ENCODE measurements around the gene SPG7. TPM values are rescaled to one million over a fixed set of nuclear protein-coding genes. Genes with fewer than 3 reads are reported as not detected.
A peak's percentile ranks its signal among the peaks of the same experiment; 100 is the strongest.

The SPG7 gene
- total and polyA plus RNA-seq, 9 of the 15 experiments (the other 6 are each of a cell fraction or from before 2014, with no cell fraction given) = 5.8 to 89.1 (median 49.4) TPM

DNA sequence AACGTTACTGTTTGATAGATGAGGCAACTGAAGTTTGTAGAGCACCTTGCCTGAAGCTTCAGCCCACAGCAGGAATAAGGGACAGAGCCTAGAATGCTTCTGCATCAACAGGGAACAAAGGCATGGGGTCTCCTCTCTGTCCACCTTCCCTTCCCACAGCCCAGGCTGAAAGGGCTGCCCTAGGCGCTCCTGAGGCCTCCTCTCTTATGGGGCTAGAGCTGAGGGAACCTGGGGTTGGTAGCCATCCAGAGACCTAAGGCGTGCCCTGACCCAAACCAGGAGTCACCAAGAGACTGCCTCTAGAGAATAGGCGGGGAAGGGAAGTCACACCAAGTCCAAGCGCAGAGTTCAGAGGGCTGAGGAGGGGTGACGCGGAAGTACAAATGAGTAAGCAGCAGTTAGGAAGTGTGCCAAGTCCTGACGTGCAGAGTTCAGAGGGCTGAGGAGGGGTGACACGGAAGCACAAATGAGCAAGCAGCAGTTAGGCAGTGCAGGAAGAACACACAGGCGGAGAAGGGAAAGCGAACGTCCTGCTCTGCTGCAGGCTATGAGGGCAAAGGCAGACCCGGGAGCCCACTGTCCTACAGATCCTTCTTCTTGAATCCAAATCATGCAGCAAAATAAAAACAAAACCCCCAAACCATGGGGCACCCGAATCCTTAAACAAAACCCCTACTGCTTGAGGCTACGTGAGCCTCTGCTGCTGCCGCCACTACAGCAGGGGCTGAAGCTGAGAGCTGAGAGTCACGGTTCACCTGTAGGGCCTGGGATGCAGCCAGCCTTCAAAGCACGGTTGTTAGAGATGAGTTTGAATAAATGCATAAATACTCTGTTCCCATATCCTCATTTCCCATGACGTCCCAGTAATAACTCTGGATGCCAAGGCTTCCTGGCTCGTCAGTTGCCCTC, 2.7 kb upstream of the SPG7 start (continued):
- peak; percentile 14 for TF ChIP-seq FOS (IDR thresholded peaks at IDR 0.05; ENCODE audit: extremely low read depth, insufficient read length)
- TF ChIP-seq SIN3A (IDR thresholded peaks at IDR 0.05; ENCODE audit: borderline replicate concordance in 2 of 2, control insufficient read depth in 1 of 2, low read depth in 2 of 2, low read length in 2 of 2) = 0 out of 4 replicates have a peak, but pooled peaks of 1 of the 2 experiments have one; percentile 22
- no peak for TF ChIP-seq RBM15 (IDR thresholded peaks at IDR 0.05; ENCODE audit: insufficient read depth, low read length)
- no peak for TF ChIP-seq MYBL2 (IDR thresholded peaks at IDR 0.05; ENCODE audit: low read depth)
- TF ChIP-seq MYBL2 (CRISPR knock-in tag; IDR thresholded peaks at IDR 0.05; ENCODE audit: borderline replicate concordance) = no peak
- TF ChIP-seq XRCC4 (IDR thresholded peaks at IDR 0.05; ENCODE audit: extremely low read depth, insufficient read depth, insufficient read length) = no peak
- TF ChIP-seq CBFA2T2 (conservative IDR thresholded peaks at IDR 0.05) = no peak
- peak; percentile 91 for TF ChIP-seq GABPA (tag; conservative IDR thresholded peaks at IDR 0.05; ENCODE audit: low read depth)
- TF ChIP-seq ATF6 (CRISPR knock-in tag; IDR thresholded peaks at IDR 0.05) = no peak
- no peak for TF ChIP-seq NCOA2 (IDR thresholded peaks at IDR 0.05; ENCODE audit: partially characterized antibody in 2 of 2)
- TF ChIP-seq CBX8 (IDR thresholded peaks at IDR 0.05; ENCODE audit: borderline replicate concordance, extremely low read depth, low read depth, low read length, poor library complexity, severe bottlenecking) = no peak
- TF ChIP-seq CCAR2 (IDR thresholded peaks at IDR 0.05; ENCODE audit: low read depth, low read length) = no peak
- TF ChIP-seq EP300 (IDR thresholded peaks at IDR 0.05; ENCODE audit: low read length) = peak; percentile 61; the same call in 1 of the 2 replicates
- no peak for TF ChIP-seq ZBTB8A (IDR thresholded peaks at IDR 0.05; ENCODE audit: partially characterized antibody)
- TF ChIP-seq DNMT1 (IDR thresholded peaks at IDR 0.05) = no peak
- TF ChIP-seq, protein P1, sequence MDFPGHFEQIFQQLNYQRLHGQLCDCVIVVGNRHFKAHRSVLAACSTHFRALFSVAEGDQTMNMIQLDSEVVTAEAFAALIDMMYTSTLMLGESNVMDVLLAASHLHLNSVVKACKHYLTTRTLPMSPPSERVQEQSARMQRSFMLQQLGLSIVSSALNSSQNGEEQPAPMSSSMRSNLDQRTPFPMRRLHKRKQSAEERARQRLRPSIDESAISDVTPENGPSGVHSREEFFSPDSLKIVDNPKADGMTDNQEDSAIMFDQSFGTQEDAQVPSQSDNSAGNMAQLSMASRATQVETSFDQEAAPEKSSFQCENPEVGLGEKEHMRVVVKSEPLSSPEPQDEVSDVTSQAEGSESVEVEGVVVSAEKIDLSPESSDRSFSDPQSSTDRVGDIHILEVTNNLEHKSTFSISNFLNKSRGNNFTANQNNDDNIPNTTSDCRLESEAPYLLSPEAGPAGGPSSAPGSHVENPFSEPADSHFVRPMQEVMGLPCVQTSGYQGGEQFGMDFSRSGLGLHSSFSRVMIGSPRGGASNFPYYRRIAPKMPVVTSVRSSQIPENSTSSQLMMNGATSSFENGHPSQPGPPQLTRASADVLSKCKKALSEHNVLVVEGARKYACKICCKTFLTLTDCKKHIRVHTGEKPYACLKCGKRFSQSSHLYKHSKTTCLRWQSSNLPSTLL (IDR thresholded peaks at IDR 0.05) = no peak
- TF ChIP-seq ZNF395 (CRISPR knock-in tag; IDR thresholded peaks at IDR 0.05) = peak; percentile 81
- TF ChIP-seq ZC3H11A (IDR thresholded peaks at IDR 0.05; ENCODE audit: low read depth, low read length) = no peak
- TF ChIP-seq ZNF655 (CRISPR knock-in tag; IDR thresholded peaks at IDR 0.05) = no peak
- no peak for TF ChIP-seq YBX1 (IDR thresholded peaks at IDR 0.05)
- peak; percentile 23; the same call in 1 of the 2 replicates for TF ChIP-seq ZC3H8 (IDR thresholded peaks at IDR 0.05)
